ENCODE measurements around the gene XXYLT1.

- TF ChIP-seq CTCF (IDR thresholded peaks at IDR 0.05) (no peak), POLR2A (IDR thresholded peaks at IDR 0.05) (no peak)
Observed at GRCh38 chr3:195175076-195175475, 95.9 kb downstream of the XXYLT1 start.
